ENCODE data around the gene OCA2.

Gene OCA2

DNA sequence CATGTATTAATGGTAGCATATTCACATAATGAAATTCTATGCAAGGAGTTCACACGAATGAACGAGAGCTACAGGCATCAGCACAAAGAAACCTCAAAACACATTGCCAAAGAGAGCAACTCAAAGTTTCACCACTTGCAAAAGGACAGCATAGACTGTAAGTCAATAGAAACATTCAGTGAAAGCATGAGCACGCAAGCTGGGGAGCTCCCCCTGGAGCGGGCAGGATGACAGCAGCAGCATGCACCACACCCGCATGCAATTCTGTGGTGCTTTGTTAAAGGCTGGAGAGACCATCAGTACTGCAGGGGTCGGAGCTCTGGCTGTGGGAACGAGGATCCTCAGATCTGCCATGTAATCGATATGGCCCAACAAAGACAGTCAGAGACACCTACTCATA is 18.7 kb downstream of the OCA2 start:
- no peak for DNase-seq (ENCODE audit: extremely low read depth, low read depth)
- TF ChIP-seq, protein P1, sequence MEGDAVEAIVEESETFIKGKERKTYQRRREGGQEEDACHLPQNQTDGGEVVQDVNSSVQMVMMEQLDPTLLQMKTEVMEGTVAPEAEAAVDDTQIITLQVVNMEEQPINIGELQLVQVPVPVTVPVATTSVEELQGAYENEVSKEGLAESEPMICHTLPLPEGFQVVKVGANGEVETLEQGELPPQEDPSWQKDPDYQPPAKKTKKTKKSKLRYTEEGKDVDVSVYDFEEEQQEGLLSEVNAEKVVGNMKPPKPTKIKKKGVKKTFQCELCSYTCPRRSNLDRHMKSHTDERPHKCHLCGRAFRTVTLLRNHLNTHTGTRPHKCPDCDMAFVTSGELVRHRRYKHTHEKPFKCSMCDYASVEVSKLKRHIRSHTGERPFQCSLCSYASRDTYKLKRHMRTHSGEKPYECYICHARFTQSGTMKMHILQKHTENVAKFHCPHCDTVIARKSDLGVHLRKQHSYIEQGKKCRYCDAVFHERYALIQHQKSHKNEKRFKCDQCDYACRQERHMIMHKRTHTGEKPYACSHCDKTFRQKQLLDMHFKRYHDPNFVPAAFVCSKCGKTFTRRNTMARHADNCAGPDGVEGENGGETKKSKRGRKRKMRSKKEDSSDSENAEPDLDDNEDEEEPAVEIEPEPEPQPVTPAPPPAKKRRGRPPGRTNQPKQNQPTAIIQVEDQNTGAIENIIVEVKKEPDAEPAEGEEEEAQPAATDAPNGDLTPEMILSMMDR (IDR thresholded peaks at IDR 0.05; ENCODE audit: low read depth, low read length, missing control alignments) = no peak
- no peak overlapping the region for H3K4me3 ChIP-seq (replicated peaks; ENCODE audit: low read depth, low read length)

DNA sequence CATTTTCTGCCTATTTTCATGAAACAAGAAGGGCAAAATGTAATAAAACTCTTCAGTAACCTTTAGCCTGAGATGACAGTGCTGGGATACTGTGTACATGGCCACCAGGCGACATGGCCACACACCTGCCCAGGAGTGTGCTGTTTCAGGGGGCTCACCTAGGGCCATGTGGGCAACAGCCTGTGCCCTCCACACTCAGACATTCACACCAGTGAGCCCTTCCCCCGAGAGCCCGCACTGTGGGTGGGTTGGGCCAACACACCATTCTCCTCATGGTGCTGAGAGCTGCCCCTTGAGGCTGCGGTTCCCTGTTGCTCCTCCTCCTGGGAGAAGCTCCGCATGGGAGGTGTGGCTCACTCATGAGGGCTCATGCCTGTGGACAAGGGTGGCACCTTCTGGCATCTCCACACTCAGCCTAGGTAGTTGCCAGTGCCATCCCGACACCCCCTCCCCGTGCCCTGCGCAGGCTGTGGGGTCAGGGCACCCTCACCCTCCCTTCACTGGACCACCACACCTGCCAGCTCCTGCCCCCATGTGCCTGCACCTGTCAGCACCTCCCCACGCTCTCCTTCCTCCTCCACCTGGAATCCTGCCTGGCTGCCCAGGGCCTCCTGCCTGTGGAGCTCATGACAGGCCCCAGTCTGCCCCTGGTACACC is 19.7 kb downstream of the OCA2 start:
- DNase-seq (ENCODE audit: extremely low read depth, low read depth) = no peak
- TF ChIP-seq, protein P1 (IDR thresholded peaks at IDR 0.05; ENCODE audit: low read depth, low read length, missing control alignments) = no peak
- H3K4me3 ChIP-seq (replicated peaks; ENCODE audit: low read depth, low read length) = no peak overlapping the region

DNA sequence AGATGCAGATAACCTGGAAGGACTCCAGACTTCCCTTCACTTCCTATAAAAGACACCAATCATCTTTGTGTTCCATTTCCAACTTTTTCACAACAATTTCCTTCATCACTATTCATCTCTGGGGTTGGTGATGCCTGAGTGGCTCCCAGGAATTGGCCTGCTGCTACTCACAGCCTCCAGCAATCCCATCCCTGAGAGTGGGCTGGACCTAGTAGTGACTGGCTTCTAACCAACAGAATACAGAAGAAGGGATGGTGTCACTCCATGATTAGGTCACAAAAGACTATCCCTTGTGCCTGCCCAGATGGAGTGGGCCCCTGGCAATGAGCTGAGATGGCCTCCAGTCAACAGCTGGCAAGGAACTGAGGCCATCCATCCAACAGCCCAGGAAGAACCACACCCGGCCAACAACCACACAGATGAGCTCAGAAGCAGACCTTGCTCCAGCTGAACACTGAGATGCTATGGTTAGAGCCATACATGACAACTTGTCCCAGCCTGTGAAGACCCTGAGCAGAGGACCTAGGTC is 20.9 kb downstream of the OCA2 start:
- TF ChIP-seq, protein P1 (IDR thresholded peaks at IDR 0.05; ENCODE audit: low read depth, low read length, missing control alignments) = no peak
- DNase-seq (ENCODE audit: extremely low read depth, low read depth) = no peak
- H3K4me3 ChIP-seq (replicated peaks; ENCODE audit: low read depth, low read length) = no peak overlapping the region

DNA sequence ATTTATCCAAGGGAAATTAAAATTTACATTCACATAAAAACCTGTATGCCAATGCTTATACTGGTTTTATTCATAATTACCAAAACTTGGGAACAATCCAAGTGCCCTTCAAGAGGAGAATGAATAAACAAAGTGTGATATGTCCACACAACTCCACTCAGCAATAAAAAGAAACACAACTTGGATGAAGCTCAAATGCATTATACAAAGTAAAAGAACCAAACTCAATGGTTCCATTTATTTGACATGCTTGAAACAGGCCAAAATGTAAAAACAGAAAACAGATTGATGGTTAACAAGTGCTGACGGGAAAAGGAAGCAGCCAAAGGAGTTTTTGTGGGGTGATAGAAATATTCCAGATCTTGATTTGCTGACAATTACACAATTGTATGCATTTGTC is 23.5 kb downstream of the OCA2 start:
- DNase-seq (ENCODE audit: extremely low read depth, low read depth) = no peak
- TF ChIP-seq, protein P1 (IDR thresholded peaks at IDR 0.05; ENCODE audit: low read depth, low read length, missing control alignments) = no peak
- no peak overlapping the region for H3K4me3 ChIP-seq (replicated peaks; ENCODE audit: low read depth, low read length)

DNA sequence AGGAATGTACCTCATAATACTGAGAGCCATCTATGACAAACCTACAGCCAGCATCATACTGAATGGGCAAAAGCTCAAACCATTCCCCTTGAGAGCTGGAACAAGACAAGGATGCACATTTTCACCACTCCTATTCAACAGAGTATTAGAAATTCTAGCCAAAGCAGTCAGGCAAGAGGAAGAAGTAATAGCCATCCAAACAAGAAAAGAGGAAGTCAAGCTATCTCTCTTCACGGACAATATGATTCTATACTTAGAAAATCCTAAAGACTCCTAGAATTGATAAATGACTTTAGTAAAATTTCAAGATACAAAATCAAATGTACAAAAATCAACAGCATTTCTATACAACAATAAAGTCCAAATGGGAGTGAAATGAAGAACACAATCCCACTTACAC is 30.2 kb downstream of the OCA2 start:
- no peak overlapping the region for H3K4me3 ChIP-seq (replicated peaks; ENCODE audit: low read depth, low read length)
- DNase-seq (ENCODE audit: extremely low read depth, low read depth) = no peak

DNA sequence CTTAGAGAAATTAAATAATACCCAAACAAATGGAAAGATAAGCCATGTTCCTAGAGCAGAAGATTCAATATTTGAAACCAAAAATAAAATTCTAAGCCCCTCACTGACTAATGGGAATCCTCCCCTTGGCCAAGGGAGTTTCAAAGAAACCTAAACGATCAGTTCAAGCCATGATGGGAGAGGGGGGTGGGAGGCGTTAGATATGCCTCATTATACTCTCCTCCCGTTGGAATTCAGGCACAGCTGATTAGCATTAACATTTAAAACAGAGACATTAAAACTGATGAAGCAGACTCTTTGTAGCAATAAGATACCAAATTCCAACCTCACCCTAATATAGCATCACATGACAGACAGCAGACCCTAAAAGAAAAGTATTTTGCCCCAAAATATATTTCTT is 32.9 kb downstream of the OCA2 start:
- no peak overlapping the region for H3K4me3 ChIP-seq (replicated peaks; ENCODE audit: low read depth, low read length)
- TF ChIP-seq, protein P1 (IDR thresholded peaks at IDR 0.05; ENCODE audit: low read depth, low read length, missing control alignments) = no peak
- DNase-seq (ENCODE audit: extremely low read depth, low read depth) = no peak

More for the DNA sequence above, 30.2 kb downstream of the OCA2 start:
- TF ChIP-seq, protein P1 (IDR thresholded peaks at IDR 0.05; ENCODE audit: low read depth, low read length, missing control alignments) = no peak

DNA sequence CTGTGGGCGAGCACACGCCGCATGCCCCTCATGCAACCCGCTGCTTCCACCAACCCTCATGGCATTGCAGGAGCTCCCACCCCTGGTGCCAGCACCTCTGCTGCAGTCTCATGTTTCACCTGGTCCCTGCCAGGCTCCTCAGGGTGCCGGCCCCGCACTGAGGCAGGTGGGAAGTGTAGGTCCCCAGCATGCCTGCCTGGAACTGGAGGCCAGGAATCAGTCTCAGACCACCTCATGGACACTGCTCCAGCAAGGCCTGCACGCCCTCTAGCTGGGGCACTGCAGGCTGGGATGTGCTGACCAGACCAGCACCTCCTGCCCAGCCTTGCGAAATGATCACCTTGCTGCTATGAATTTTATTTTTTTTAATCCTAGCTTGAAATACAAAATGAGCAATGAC is 39.1 kb downstream of the OCA2 start:
- H3K4me3 ChIP-seq (replicated peaks; ENCODE audit: low read depth, low read length) = no peak overlapping the region
- DNase-seq (ENCODE audit: extremely low read depth, low read depth) = no peak

More for the DNA sequence above, 39.1 kb downstream of the OCA2 start:
- TF ChIP-seq, protein P1 (IDR thresholded peaks at IDR 0.05; ENCODE audit: low read depth, low read length, missing control alignments) = no peak

Measured in HFF-Myc (cell line).